Measurements from ENCODE around the gene ITPR1. TPM values are rescaled to one million over a fixed set of nuclear protein-coding genes. Genes with fewer than 3 reads are reported as not detected.

ITPR1 gene
- total RNA-seq, 1 donor: 16.4 TPM

DNA sequence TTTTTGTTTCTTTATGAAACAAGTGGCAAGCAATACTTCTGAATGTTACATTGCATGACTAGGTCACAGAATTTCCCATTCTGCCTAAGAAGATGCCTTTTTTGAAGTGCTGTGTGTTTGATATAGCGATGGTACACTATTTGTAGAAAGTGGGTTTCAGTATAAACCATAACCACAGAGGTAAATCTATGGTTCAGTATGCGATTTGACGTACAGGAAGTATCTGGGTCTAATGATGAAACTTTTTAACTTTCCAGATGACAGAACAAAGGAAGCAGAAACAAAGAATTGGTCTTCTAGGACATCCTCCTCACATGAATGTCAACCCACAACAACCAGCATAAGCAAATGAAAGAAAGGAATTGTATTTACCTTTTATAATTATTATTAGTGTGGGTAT lies 352.7 kb downstream of the ITPR1 start:
- no peak overlapping the region for H3K4me3 ChIP-seq (ENCODE audit: low read depth, low read length)
- TF ChIP-seq, protein P1, sequence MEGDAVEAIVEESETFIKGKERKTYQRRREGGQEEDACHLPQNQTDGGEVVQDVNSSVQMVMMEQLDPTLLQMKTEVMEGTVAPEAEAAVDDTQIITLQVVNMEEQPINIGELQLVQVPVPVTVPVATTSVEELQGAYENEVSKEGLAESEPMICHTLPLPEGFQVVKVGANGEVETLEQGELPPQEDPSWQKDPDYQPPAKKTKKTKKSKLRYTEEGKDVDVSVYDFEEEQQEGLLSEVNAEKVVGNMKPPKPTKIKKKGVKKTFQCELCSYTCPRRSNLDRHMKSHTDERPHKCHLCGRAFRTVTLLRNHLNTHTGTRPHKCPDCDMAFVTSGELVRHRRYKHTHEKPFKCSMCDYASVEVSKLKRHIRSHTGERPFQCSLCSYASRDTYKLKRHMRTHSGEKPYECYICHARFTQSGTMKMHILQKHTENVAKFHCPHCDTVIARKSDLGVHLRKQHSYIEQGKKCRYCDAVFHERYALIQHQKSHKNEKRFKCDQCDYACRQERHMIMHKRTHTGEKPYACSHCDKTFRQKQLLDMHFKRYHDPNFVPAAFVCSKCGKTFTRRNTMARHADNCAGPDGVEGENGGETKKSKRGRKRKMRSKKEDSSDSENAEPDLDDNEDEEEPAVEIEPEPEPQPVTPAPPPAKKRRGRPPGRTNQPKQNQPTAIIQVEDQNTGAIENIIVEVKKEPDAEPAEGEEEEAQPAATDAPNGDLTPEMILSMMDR (IDR thresholded peaks at IDR 0.05; ENCODE audit: insufficient read depth, low read depth, low read length): no peak
- no peak for DNase-seq (ENCODE audit: low read depth)

- DNase-seq (ENCODE audit: low read depth): no peak
- no peak overlapping the region for H3K4me3 ChIP-seq (ENCODE audit: low read depth, low read length)
- TF ChIP-seq, protein P1 (IDR thresholded peaks at IDR 0.05; ENCODE audit: insufficient read depth, low read depth, low read length): no peak
These were observed 353.4 kb downstream of the ITPR1 start for GRCh38 chr3:4846543-4846942.

DNA sequence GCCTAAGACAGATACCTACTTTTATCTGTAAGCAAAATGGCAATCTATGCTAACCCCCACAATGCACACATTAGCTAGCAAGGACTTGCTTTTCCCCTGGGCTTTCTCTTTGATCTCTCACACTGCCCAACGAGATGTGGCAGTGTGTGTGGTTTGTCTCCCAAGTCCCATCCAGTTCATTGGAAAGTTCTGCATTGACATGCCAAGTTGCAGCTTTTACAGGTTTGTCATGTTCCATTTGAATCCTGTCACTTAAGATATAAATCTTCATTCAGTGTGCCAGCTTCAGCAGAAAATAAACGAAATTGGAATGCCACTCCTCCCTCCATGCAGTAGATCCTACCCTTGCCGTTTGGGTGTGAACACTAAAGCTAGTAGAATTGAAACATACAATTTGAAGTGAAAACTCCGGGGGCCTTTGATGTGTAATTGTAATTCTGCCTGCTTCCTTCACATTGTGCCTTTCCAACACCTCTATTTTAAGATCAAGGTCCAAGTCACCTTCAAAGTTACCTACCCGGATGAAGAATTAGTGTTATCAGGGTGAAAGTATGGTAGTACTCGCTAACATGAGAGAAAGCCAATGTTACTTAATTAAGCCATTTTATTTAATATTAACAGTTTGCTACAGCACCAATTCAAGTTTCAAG lies 355.2 kb downstream of the ITPR1 start:
- TF ChIP-seq, protein P1 (IDR thresholded peaks at IDR 0.05; ENCODE audit: insufficient read depth, low read depth, low read length): no peak
- DNase-seq (ENCODE audit: low read depth): no peak
- no peak overlapping the region for H3K4me3 ChIP-seq (ENCODE audit: low read depth, low read length)

DNA sequence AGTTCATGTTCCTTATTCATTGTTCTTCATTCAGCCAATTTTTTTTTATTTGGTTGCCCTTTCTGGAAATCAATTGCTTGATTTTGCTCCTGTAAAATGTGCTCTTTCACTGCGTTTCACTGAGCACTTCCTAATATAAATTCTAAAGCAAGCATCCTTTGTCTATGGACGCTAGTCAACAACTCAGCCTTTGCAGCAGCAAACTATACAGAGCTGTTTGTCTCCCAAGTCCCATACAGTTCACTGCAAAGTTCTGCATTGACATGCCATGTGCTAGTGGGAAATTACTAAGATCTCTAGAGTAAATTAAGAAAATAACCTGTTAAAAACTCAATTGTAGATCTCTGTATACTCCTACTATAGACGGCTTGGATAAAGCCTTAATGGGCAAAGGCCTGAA lies 356.0 kb downstream of the ITPR1 start:
- TF ChIP-seq, protein P1 (IDR thresholded peaks at IDR 0.05; ENCODE audit: insufficient read depth, low read depth, low read length): no peak
- no peak for DNase-seq (ENCODE audit: low read depth)

DNA sequence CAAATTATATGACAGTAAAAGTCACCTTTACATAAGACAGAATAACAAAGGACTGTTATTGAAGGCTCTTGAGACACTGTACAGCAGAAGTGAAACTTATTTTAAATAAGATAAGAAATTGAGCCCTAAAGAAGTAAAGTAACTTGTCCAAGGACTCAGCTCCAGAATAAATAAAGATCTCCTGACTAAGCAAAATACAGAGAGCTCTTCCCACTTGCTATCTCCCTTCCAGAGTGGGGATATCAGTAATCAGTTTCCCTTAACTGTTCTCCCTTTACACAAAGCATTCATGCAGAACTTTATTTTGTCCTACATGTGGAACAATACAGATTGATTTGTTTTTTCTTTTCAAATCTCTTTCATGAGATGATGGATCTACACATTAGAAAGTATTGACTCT lies 356.6 kb downstream of the ITPR1 start:
- DNase-seq (ENCODE audit: low read depth): no peak

More for the DNA sequence above, 356.0 kb downstream of the ITPR1 start:
- no peak overlapping the region for H3K4me3 ChIP-seq (ENCODE audit: low read depth, low read length)

DNA sequence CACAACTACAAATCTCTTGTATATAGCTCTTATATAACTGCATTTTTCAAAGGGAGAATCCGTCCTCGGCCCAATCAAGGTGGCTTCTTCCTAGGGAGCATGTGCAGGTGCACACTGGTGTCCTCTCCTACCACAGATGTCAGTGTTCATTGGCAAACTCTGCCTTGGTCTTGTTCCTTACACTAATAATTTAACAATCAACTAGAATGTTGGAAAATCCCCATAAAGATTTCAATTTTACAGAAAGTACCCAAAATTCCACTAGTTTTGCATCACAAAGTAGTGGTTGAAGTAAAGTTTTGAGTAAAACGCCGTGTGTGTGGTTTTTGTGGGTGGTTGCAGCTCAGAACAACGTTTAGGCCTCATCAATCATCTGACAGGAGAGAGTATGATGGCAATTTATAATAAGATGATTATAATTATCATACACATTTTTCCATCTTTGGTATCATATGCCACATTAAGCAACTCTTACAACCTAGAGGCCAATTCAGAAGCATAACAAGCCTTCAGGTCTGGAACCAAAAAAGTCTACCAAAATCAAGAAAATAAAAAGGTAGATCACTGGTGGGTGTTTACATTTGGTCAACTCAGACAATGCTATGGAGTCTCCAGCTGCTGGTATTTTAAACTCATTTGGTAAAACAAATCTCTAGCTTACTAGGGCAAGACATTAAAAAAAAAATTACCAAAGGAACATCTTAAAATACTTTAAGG lies 357.2 kb downstream of the ITPR1 start:
- DNase-seq (ENCODE audit: low read depth): no peak
- TF ChIP-seq, protein P1 (IDR thresholded peaks at IDR 0.05; ENCODE audit: insufficient read depth, low read depth, low read length): no peak
- no peak overlapping the region for H3K4me3 ChIP-seq (ENCODE audit: low read depth, low read length)

More for the DNA sequence above, 356.6 kb downstream of the ITPR1 start:
- TF ChIP-seq, protein P1 (IDR thresholded peaks at IDR 0.05; ENCODE audit: insufficient read depth, low read depth, low read length): no peak
- no peak overlapping the region for H3K4me3 ChIP-seq (ENCODE audit: low read depth, low read length)

All from fibroblast of villous mesenchyme (primary cell).